Stromal cell of bone marrow (primary cell): ENCODE measurements around the gene PON1.

Source experiments
- DNase-seq: peaks from one replicate; pipeline ENCODE4 v3.0.0-alpha.2; 2012; ENCODE audit warnings: low read depth

The PON1 gene

DNA sequence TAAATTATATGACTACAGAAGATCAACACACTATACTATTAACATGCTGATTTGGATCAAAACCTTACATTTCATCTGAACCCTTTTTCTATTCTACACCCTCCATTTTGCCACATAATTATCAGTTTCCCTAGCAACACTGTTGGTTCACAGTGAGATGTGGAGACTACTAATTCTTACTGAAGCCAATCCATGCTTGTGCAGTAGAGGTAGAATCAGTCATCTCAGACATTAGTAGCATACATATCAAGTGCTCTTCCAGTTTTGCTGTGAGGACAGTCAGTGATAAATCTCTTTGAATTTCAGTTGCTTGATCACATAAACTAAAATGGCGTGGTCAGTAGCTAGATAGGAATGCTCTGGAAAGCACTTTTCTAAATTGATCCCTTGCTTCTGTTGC lies 70.3 kb downstream of the PON1 start:
- DNase-seq, result no peak

DNA sequence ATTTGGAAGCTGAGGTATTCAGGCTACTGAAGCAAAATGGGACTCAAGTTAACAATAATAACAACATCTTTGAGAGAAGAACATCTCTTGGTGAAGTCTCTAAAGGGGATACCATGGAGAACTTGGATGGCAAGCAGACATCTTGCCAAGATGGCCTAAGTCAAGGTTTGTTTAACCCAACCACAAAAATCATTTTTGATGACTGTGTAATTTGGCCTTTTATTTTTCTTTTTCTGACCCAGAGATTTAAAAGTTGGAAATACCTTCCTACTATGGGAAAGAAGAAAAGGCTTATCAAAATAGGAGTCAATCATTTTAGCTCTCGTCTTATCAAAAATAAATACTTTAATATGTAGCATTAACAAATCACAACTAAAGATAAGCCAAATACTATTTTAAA lies 72.4 kb downstream of the PON1 start:
- no peak for DNase-seq

DNA sequence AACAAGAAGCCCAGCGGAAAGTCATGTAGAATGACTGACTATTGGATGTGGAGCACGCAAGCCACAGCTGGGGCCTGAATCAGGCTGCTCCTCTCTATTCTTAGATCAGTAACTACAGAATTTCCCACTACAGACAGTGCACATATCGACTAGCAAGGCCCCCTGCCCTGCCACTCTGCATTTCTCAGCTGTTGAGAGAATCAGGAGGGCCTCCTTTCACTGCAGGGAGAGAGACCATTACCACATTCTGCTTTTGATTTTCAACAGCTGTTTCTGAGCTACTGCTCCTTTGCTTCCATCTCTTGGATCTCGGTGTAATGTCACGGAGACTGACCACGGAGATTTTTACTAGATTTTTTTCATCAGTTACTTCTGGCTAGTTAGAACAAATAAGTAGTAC lies 73.8 kb downstream of the PON1 start:
- DNase-seq, result no peak
